HG03342 (cell line): ENCODE data around the gene RANBP2.
"Not testable (repeated sequence)": the region's sequence is repeated elsewhere in the genome, so short reads cannot be mapped to it uniquely, and the experiment has no call there.

Experiments used
- ATAC-seq: cut with Tn5 transposase; IDR thresholded peaks from one replicate; pipeline ENCODE4 v1.9.1; 2021; ENCODE audit warnings: mild to moderate bottlenecking, moderate library complexity; ENCODE audit not compliant: unreplicated experiment

Gene RANBP2

GRCh38 chr2:108719149-108720044 lies at the start of gene RANBP2:
Gene RANBP2, plus strand, starts transcription at chr2:108719482. Its CDS starts 125 bp downstream, at chr2:108719607.
- ATAC-seq: peak; percentile 98

- not testable (repeated sequence) for ATAC-seq
Observed at GRCh38 chr2:108670282-108670681, 49.0 kb upstream of the RANBP2 start.

GRCh38 chr2:108672200-108672805 lies 47.0 kb upstream of the RANBP2 start:
- not testable (repeated sequence) for ATAC-seq

- ATAC-seq: not testable (repeated sequence)
Observed at GRCh38 chr2:108676522-108676921, 42.8 kb upstream of the RANBP2 start.

GRCh38 chr2:108677239-108677744 lies 42.0 kb upstream of the RANBP2 start:
- ATAC-seq: not testable (repeated sequence)

- ATAC-seq: not testable (repeated sequence)
Observed at GRCh38 chr2:108678198-108678651, 41.1 kb upstream of the RANBP2 start.

- ATAC-seq: not testable (repeated sequence)
Observed at GRCh38 chr2:108680805-108681204, 38.5 kb upstream of the RANBP2 start.

GRCh38 chr2:108688818-108689756 lies 30.2 kb upstream of the RANBP2 start:
- ATAC-seq: not testable (repeated sequence)

- peak; percentile 96 for ATAC-seq
Observed at GRCh38 chr2:108690001-108690400, 29.3 kb upstream of the RANBP2 start.

- no peak for ATAC-seq
Observed at GRCh38 chr2:108691447-108691846, 27.8 kb upstream of the RANBP2 start.

- ATAC-seq: no peak
Observed at GRCh38 chr2:108701208-108701607, 18.1 kb upstream of the RANBP2 start.

GRCh38 chr2:108701806-108702205 lies 17.5 kb upstream of the RANBP2 start:
- ATAC-seq: no peak

GRCh38 chr2:108704871-108705270 lies 14.4 kb upstream of the RANBP2 start:
- ATAC-seq: no peak

- no peak for ATAC-seq
Observed at GRCh38 chr2:108707300-108707699, 12.0 kb upstream of the RANBP2 start.

- not testable (repeated sequence) for ATAC-seq
Observed at GRCh38 chr2:108716971-108717370, 2.3 kb upstream of the RANBP2 start.

GRCh38 chr2:108726048-108726447 lies 6.8 kb downstream of the RANBP2 start:
- ATAC-seq: not testable (repeated sequence)

GRCh38 chr2:108734656-108735055 lies 15.4 kb downstream of the RANBP2 start:
- ATAC-seq: not testable (repeated sequence)

GRCh38 chr2:108757973-108758372 lies 38.7 kb downstream of the RANBP2 start:
- ATAC-seq: not testable (repeated sequence)

- not testable (repeated sequence) for ATAC-seq
Observed at GRCh38 chr2:108762618-108763017, 43.3 kb downstream of the RANBP2 start.

GRCh38 chr2:108766671-108767070 lies 47.4 kb downstream of the RANBP2 start:
- not testable (repeated sequence) for ATAC-seq
